SU-DHL-6 (cell line): ENCODE results near the gene PGGHG.

Experiments
- CTCF ChIP-seq: fragments of 200-600 bp; sonication (generic); IDR thresholded peaks from one replicate; pipeline ENCODE4 v1.5.1; 2017; ENCODE audit warnings: antibody characterized with exemption, mild to moderate bottlenecking, low read length, moderate library complexity; ENCODE audit not compliant: insufficient read depth, poor library complexity, severe bottlenecking
- EZH2phosphoT487 ChIP-seq: fragments of 200-600 bp; sonication (generic), shearing (Covaris generic); conservative IDR thresholded peaks from 2 replicates; pipeline ENCODE4 v1.6.1; 2018; ENCODE audit warnings: mild to moderate bottlenecking, antibody characterized with exemption, low read length, moderate library complexity, mixed read lengths

GRCh38 chr11:271319-271715 is 17.6 kb upstream of the PGGHG start:
- TF ChIP-seq CTCF (no peak), EZH2phosphoT487 (no peak)
